ENCODE measurements around the gene SPINDOC.
"Not testable (repeated sequence)": the region's sequence is repeated elsewhere in the genome, so short reads cannot be mapped to it uniquely, and the experiment has no call there.

The SPINDOC gene

DNA sequence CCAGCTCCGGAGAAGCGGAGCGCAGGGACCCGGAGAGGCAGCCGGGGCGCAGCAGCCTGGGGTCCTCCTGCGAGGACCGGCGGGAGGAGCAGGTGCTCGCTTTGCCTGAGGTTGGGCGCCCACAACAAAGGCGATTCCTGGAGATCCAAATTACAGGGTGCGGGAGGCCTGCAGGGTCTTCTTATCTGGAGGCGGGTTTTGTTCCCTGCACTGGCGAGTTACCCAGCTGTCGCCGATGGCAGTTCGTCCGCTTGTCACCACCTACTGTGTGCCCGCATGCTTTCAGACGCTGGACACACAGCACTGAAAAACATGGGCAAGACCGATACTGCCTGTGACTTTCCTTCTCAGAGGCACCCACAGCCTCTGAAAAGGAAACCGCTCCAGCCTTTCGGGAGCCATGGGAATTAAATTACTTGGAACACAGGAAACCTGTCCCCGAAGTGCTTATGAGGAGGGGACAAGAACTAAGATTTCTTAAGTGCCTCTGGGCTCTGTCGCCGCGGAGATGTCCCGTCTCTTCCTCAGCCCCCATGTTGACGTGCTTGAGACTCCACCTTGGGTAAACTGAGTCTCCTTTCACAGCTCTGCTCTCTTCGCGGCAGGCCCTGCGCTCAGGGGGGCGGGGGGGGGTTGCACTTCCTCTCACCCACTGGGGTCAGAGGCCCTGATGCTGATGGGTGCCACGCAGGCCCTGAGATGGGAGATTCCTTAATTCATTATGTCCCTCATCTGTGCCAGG is 43.4 kb upstream of the SPINDOC start:
- no peak for DNase-seq (ENCODE audit: low spot score)
- TF ChIP-seq, protein P1, sequence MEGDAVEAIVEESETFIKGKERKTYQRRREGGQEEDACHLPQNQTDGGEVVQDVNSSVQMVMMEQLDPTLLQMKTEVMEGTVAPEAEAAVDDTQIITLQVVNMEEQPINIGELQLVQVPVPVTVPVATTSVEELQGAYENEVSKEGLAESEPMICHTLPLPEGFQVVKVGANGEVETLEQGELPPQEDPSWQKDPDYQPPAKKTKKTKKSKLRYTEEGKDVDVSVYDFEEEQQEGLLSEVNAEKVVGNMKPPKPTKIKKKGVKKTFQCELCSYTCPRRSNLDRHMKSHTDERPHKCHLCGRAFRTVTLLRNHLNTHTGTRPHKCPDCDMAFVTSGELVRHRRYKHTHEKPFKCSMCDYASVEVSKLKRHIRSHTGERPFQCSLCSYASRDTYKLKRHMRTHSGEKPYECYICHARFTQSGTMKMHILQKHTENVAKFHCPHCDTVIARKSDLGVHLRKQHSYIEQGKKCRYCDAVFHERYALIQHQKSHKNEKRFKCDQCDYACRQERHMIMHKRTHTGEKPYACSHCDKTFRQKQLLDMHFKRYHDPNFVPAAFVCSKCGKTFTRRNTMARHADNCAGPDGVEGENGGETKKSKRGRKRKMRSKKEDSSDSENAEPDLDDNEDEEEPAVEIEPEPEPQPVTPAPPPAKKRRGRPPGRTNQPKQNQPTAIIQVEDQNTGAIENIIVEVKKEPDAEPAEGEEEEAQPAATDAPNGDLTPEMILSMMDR (IDR thresholded peaks at IDR 0.05; ENCODE audit: extremely low read depth, insufficient read depth, missing control alignments), result no peak
- in situ Hi-C loops (cut with MboI; ENCODE audit: low pct_unique_long_range_greater_than_20kb, low sequenced_read_pairs, unreplicated experiment), result no loop called here

DNA sequence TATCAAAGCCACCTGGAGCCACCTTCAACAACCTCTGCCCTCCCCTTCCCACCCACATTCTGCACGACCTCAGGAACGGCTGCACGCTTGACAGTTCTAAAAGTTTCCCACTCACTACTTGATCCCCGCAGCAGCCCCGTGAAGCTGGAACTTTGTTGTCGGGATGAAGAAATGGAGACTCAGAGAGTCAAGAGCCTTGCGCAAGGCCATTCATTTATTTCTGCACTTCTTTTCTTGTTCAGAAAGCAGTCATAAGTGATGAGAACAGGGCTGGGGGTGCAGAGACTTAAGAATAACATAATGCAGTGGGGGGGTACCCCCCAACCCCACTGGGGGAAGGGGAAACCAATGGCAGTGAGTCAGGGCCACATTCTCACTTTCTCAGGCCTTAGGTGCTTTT is 42.5 kb upstream of the SPINDOC start:
- TF ChIP-seq, protein P1 (IDR thresholded peaks at IDR 0.05; ENCODE audit: extremely low read depth, insufficient read depth, missing control alignments), result no peak
- in situ Hi-C loops (cut with MboI; ENCODE audit: low pct_unique_long_range_greater_than_20kb, low sequenced_read_pairs, unreplicated experiment), result no loop called here
- DNase-seq (ENCODE audit: low spot score), result no peak

DNA sequence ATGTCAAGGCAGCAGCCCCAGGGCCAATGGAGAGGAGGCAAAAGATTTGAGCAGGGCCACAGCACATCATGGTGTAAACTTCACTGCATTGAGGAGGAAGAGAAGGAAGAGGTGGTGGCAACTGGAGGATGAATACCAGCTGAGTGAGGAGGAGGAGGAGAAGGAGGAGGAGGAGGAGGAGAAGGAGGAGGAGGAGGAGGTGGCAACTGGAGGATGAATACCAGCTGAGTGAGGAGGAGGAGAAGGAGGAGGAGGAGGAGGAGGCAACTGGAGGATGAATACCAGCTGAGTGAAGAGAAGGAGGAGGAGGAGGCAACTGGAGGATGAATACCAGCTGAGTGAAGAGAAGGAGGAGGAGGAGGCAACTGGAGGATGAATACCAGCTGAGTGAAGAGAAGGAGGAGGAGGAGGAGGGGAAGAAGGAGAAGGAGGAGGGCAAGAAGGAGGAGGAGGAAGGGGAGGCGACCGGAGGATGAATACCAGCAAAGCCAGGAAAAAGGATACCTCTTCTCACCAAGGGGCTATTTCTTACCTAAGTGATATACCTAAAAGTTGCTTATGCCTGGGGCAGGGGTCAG is 41.4 kb upstream of the SPINDOC start:
- DNase-seq (ENCODE audit: low spot score); in situ Hi-C loops (cut with MboI; ENCODE audit: low pct_unique_long_range_greater_than_20kb, low sequenced_read_pairs, unreplicated experiment): not testable (repeated sequence)

DNA sequence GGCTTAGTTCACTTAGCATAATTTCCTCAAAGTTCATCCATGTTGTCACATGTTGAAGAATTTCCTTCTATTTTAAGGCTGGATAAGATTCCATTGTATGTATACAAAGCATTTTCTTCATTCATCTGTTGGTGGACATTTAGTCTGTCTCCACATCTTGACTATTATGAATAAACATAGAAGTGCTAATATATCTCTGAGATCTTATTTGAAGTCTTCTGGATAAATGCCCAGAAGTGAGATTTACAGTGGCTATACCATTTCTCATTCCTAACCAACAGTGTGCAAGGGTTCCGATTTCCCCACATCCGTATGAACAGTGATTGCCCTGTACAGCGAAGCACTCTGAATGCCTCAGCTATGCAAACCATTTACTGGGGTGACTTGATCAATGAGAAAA is 38.1 kb upstream of the SPINDOC start:
- in situ Hi-C loops (cut with MboI; ENCODE audit: low pct_unique_long_range_greater_than_20kb, low sequenced_read_pairs, unreplicated experiment), result loop anchor here (25.0 kb wide), 1 partner anchor 362 kb away; no protein-coding TSS in a partner anchor
- TF ChIP-seq, protein P1 (IDR thresholded peaks at IDR 0.05; ENCODE audit: extremely low read depth, insufficient read depth, missing control alignments), result no peak
- no peak for DNase-seq (ENCODE audit: low spot score)

DNA sequence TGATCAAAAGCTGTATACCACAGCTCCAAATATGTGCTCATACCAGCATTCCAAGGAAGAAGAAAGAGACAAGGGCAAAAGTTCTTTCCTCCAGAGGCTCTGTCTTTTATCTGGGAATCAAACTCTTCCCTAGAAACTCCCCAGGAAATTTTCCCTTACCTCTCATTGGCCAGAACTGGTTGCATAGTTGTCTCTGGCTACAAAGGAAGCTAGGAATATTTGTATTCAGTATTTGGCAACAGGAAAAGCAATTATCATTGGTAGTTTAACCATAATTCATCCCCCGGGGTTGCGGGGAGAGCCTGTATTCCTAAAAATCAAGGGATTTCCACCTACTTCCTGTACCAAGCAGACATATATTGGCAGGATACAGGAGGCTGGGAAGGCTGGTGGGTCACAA is 34.2 kb upstream of the SPINDOC start:
- DNase-seq (ENCODE audit: low spot score), result no peak
- TF ChIP-seq, protein P1 (IDR thresholded peaks at IDR 0.05; ENCODE audit: extremely low read depth, insufficient read depth, missing control alignments), result no peak
- in situ Hi-C loops (cut with MboI; ENCODE audit: low pct_unique_long_range_greater_than_20kb, low sequenced_read_pairs, unreplicated experiment), result loop anchor here (25.0 kb wide), 1 partner anchor 358 kb away; no protein-coding TSS in a partner anchor

DNA sequence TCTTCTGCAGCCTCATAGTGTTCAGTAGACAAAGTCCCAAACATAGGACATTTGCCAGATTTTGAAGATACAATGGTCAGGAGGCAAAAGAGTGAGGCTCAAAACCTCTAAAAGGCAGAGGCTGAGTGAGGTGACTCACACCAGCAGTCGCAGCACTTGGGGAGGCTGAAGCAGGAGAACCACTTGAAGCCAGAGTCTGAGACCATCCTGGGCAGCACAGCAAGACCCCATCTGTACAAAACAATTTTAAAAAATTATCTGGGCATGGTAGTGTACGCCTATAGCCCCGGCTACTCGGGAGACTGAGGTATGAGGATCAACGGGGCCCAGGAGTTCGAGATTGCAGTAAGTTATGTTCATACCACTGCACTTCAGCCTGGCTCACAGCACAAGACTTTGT is 30.5 kb upstream of the SPINDOC start:
- in situ Hi-C loops (cut with MboI; ENCODE audit: low pct_unique_long_range_greater_than_20kb, low sequenced_read_pairs, unreplicated experiment), result loop anchor here (25.0 kb wide), 1 partner anchor 355 kb away; no protein-coding TSS in a partner anchor
- TF ChIP-seq, protein P1 (IDR thresholded peaks at IDR 0.05; ENCODE audit: extremely low read depth, insufficient read depth, missing control alignments), result no peak

DNA sequence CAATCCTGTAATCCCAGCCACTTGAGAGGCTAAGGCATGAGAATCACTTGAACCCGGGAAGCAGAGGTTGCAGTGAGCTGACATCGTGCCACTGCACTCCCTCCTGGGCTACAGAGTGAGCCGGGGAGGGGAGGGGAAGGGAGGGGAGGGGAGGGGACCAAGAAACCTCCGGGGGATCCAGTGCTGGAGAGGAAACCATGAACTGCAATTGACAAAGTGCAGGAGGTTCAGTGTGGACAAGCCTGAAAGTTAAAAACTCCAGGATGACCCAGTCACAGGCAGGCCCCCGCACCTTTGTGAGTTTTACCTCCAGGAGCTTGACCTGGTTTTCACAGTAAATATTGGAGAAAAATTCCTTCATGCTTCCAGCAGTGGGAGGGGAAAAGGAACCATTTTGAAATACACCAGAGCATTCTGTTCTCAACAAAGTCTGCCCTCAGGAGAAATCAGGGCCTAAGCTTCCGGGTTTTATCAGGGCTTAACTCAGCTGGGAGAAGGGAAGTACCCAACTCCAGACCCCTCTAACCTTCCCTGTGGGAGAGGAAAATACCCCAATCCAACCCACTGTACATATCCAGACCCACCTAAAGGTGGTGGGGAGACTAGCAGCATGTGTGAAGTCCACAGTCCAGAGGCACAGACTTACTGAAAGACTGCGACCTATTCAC is 29.2 kb upstream of the SPINDOC start:
- TF ChIP-seq, protein P1 (IDR thresholded peaks at IDR 0.05; ENCODE audit: extremely low read depth, insufficient read depth, missing control alignments), result no peak
- no peak for DNase-seq (ENCODE audit: low spot score)
- in situ Hi-C loops (cut with MboI; ENCODE audit: low pct_unique_long_range_greater_than_20kb, low sequenced_read_pairs, unreplicated experiment), result loop anchor here (25.0 kb wide), 1 partner anchor 353 kb away; no protein-coding TSS in a partner anchor

More for the DNA sequence above, 30.5 kb upstream of the SPINDOC start:
- no peak for DNase-seq (ENCODE audit: low spot score)
